Suprapubic skin (tissue), 4 donors: Measurements from ENCODE around the gene KCNJ8. TPM values are rescaled to one million over a fixed set of nuclear protein-coding genes. Genes with fewer than 3 reads are reported as not detected.
"Not testable (repeated sequence)": the region's sequence is repeated elsewhere in the genome, so short reads cannot be mapped to it uniquely, and the experiment has no call there.

Experiments
- DNase-seq, 2 donors: peaks; one replicate each; pipeline ENCODE4 v3.0.0-alpha.2; 2019; ENCODE audit warnings: low spot score in 2 of 2
- H3K27ac ChIP-seq: fragments of 200-600 bp; sonication (generic); one replicate; pipeline ENCODE4 v1.5.1; 2019
- H3K27me3 ChIP-seq: fragments of 200-600 bp; sonication (generic); one replicate; pipeline ENCODE4 v1.5.1; 2019
- H3K36me3 ChIP-seq: fragments of 200-600 bp; sonication (generic); one replicate; pipeline ENCODE4 v1.5.1; 2019
- H3K4me1 ChIP-seq: fragments of 200-600 bp; sonication (generic); one replicate; pipeline ENCODE4 v1.5.1; 2019
- H3K4me3 ChIP-seq: fragments of 200-600 bp; sonication (generic); one replicate; pipeline ENCODE4 v1.5.1; 2019; ENCODE audit warnings: mild to moderate bottlenecking
- H3K9me3 ChIP-seq: fragments of 200-600 bp; sonication (generic); one replicate; pipeline ENCODE4 v1.5.1; 2019
- EP300 ChIP-seq: sonication (generic); formaldehyde crosslinking; IDR thresholded peaks from one replicate; pipeline ENCODE4 v1.6.1; 2017; ENCODE audit warnings: antibody characterized with exemption
- POLR2A ChIP-seq, 2 donors: fragments of 450-650 bp; IDR thresholded peaks; one replicate each; pipeline ENCODE4 v1.6.1; 2017; ENCODE audit warnings: antibody characterized with exemption in 2 of 2, mild to moderate bottlenecking in 2 of 2, moderate library complexity in 2 of 2
- POLR2AphosphoS5 ChIP-seq, 3 donors: sonication (generic); formaldehyde crosslinking; IDR thresholded peaks; one replicate each; pipeline ENCODE4 v1.6.1; 2017; ENCODE audit warnings: antibody characterized with exemption in 3 of 3
- WGBS: methylation state at CpG from one replicate; pipeline ENCODE4 v1.1.5; 2018; 5-methylcytosine and 5-hydroxymethylcytosine counted together
- total RNA-seq, 4 donors: library from RNA; depleted of rRNA; stranded (reverse); fragments of >200 nt; gene quantifications; one replicate each; pipeline ENCODE4 v1.1.0, GENCODE V29; 2016
- TF ChIP-seq, protein P1 (sequence below), 2 donors: fragments of 200-600 bp in 1 of 2; fragments of 450-650 bp in 1 of 2; sonication (generic) in 1 of 2; IDR thresholded peaks; one replicate each; pipeline ENCODE4 v1.5.1; 2016 to 2019; ENCODE audit warnings: antibody characterized with exemption in 2 of 2, mild to moderate bottlenecking in 1 of 2, moderate library complexity in 1 of 2

KCNJ8 gene
- total RNA-seq, 4 donors from 2014 or later, result 1.4 to 7.8 (median 4.0) TPM

DNA sequence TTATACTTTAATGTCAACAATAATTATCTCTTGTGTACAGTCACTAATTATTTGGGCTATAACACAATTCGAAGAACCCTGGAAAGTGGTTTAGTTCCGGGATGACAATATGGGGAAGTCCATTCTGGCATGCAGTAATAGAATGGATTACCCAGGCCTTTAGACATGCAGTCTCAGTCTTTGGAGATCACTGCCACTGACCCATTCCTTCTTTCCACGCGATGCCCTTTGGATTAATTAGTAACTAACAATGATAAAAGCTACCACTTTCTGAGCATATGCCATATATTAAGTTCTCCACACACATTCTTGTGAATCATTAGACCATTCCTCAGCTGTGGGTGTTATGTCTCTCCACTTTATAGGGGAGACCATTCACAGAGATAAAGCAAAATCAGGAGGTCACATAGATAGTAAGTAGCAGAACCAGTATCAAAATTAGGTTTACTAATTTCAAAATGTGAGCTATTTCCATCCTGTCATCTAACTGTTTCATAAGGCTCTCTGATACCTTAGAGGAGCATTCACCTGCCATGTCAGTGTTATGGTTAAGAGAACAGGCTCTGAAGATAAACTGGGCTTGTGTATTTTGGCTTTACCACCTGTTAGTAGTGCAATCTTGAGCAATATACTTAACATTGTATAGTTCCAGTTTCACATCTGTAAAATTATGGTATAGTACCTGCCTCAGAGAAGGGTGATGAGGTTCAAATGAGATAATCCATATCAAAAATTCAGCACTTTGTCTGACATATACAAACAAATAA lies 27.2 kb upstream of the KCNJ8 start:
- no peak overlapping the region for H3K27ac ChIP-seq
- H3K4me3 ChIP-seq, result no peak overlapping the region
- no peaks in the 10 kb centered on the region for H3K9me3 ChIP-seq
- no peaks in the 10 kb centered on the region for H3K36me3 ChIP-seq
- H3K4me1 ChIP-seq, result no peaks in the 10 kb centered on the region
- 81% methylated on average over 4 of the region's 4 CpGs for WGBS
- TF ChIP-seq POLR2AphosphoS5 (IDR thresholded peaks at IDR 0.05), result no peak
- no peak for TF ChIP-seq POLR2A (IDR thresholded peaks at IDR 0.05)
- TF ChIP-seq, protein P1, sequence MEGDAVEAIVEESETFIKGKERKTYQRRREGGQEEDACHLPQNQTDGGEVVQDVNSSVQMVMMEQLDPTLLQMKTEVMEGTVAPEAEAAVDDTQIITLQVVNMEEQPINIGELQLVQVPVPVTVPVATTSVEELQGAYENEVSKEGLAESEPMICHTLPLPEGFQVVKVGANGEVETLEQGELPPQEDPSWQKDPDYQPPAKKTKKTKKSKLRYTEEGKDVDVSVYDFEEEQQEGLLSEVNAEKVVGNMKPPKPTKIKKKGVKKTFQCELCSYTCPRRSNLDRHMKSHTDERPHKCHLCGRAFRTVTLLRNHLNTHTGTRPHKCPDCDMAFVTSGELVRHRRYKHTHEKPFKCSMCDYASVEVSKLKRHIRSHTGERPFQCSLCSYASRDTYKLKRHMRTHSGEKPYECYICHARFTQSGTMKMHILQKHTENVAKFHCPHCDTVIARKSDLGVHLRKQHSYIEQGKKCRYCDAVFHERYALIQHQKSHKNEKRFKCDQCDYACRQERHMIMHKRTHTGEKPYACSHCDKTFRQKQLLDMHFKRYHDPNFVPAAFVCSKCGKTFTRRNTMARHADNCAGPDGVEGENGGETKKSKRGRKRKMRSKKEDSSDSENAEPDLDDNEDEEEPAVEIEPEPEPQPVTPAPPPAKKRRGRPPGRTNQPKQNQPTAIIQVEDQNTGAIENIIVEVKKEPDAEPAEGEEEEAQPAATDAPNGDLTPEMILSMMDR (IDR thresholded peaks at IDR 0.05), result no peak
- TF ChIP-seq EP300, result no peak
- no peaks in the 10 kb centered on the region for H3K27me3 ChIP-seq
- DNase-seq, result no peak

DNA sequence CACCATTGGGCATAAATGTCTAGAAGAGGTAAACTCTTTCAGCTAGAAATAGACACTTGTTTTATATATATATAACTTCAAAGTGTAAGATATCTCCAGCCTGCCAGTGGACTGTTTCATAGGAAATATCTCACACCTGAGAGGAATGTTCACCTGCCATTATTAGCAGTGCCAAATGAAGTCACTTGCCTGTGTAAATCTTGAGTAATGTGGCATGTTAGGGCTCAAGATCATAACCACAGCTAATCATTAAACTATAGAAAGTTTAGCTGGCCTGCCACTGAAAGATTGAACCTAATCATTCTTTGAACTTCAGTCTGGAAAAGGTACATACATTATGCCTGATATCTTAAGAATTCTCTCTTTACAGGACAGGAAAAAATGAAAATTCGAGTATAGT lies 25.5 kb upstream of the KCNJ8 start:
- no peak overlapping the region for H3K4me3 ChIP-seq
- TF ChIP-seq EP300, result no peak
- DNase-seq, result no peak
- H3K9me3 ChIP-seq, result no peaks in the 10 kb centered on the region
- no peaks in the 10 kb centered on the region for H3K36me3 ChIP-seq
- 70% methylated on average over 1 of the region's 1 CpG for WGBS
- no peaks in the 10 kb centered on the region for H3K27me3 ChIP-seq
- no peak overlapping the region for H3K27ac ChIP-seq
- no peaks in the 10 kb centered on the region for H3K4me1 ChIP-seq

DNA sequence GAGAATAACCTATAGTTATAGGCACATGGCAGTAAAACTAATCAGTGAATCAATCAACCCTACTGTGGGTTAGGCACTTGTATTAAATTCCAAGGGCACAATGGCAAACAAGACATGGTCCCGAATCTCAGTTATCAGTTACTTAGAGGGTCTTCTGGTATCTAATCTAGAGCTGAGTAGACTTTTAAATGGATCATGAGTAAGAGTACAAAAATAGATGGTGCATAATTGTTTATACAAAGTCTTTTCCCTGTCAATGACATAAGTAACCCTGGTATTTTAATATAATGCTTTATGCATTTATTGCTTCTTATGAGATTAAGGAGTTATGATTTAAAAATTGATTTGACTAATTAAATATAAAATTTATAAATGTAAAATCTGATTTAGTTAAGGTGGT lies 23.0 kb upstream of the KCNJ8 start:
- Histone ChIP-seq H3K36me3 (no peaks in the 10 kb centered on the region), H3K4me1 (no peaks in the 10 kb centered on the region), H3K27ac (no peak overlapping the region), H3K4me3 (no peak overlapping the region), H3K9me3 (no peaks in the 10 kb centered on the region), H3K27me3 (no peaks in the 10 kb centered on the region)
- no peak for TF ChIP-seq POLR2A (IDR thresholded peaks at IDR 0.05)
- no peak for TF ChIP-seq POLR2AphosphoS5 (IDR thresholded peaks at IDR 0.05)
- TF ChIP-seq, protein P1 (IDR thresholded peaks at IDR 0.05), result no peak
- TF ChIP-seq EP300, result no peak
- WGBS, result 88% methylated on average over 1 of the region's 1 CpG
- DNase-seq, result no peak

DNA sequence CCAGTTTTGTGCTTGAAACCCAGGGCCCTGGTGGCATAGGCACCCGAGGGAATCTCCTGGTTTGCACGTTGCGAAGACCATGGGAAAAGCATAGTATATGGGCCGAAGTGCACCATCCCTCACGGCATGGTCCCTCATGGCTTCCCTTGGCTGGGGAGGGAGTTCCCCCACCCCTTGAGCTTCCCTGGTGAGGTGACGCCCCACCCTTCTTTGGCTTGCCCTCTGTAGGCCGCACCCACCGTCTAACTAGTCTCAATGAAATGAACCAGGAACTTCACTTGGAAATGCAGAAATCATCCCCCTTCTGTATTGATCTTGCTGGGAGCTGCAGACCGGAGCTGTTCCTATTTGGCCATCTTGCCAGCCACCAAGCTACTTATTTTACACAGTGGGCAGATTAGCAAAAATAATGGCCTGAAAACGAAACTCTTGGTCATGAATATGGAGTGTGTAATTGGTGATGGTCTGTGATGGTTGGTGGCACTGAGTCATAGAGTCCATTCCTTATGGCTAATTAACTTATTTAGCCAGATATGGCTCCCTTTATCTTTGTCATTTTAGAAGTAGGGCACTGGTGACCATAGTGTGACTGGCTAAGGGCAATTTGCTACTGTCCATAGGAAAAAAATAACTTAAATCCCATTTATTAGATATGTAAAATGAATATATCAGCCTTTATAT lies 21.3 kb upstream of the KCNJ8 start:
- TF ChIP-seq POLR2AphosphoS5 (IDR thresholded peaks at IDR 0.05), result no peak
- no peak for TF ChIP-seq POLR2A (IDR thresholded peaks at IDR 0.05)
- TF ChIP-seq, protein P1 (IDR thresholded peaks at IDR 0.05), result no peak
- no peak for TF ChIP-seq EP300
- no peaks in the 10 kb centered on the region for H3K9me3 ChIP-seq
- WGBS, result 90% methylated on average over 10 of the region's 10 CpGs
- H3K27ac ChIP-seq, result no peak overlapping the region
- no peaks in the 10 kb centered on the region for H3K4me1 ChIP-seq
- no peak overlapping the region for H3K4me3 ChIP-seq
- no peaks in the 10 kb centered on the region for H3K36me3 ChIP-seq
- no peak for DNase-seq
- no peaks in the 10 kb centered on the region for H3K27me3 ChIP-seq

DNA sequence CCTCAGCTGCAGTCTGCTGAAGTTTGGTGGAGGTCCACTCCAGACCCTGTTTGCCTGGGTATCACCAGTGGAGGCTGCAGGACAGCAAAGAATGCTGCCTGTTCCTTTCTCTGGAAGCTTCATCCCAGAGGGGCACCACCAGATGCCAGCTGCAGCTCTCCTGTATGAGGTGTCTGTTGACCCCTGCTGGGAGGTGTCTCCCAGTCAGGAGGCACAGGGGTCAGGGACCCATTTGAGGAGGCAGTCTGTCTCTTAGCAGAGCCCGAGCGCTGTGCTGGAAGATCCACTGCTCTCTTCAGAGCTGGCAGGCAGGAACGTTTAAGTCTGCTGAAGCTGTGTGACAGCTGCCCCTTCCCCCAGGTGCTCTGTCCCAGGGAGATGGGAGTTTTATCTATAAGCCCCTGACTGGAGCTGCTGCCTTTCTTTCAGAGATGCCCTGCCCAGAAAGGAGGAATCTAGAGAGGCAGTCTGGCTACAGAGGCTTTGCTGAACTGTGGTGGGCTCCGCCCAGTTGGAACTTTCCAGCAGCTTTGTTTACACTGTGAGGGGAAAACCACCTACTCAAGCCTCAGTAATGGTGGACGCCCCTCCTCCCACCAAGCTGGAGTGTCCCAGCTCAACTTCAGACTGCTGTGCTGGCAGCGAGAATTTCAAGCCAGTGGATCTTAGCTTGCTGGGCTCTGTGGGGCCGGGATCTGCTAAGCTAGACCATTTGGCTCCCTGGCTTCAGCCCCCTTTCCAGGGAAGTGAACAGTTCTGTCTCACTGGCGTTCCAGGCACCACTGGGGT lies 20.5 kb upstream of the KCNJ8 start:
- H3K27me3 ChIP-seq, H3K4me3 ChIP-seq, H3K9me3 ChIP-seq, H3K4me1 ChIP-seq, H3K36me3 ChIP-seq, DNase-seq, H3K27ac ChIP-seq: not testable (repeated sequence)
- 60% methylated on average over 4 of the region's 8 CpGs for WGBS

DNA sequence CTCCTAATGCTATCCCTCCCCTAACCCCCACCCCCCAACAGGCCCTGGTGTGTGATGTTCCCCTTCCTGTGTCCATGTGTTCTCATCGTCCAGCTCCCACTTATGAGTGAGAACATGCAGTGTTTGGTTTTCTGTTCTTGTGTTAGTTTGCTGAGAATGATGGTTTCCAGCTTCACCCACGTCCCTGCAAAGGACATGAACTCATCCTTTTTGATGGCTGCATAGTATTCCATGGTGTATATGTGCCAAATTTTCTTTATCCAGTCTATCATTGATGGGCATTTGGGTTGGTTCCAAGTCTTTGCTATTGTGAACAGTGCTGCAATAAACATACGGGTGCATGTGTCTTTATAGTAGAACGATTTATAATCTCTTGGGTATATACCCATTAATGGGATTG lies 15.2 kb upstream of the KCNJ8 start:
- H3K9me3 ChIP-seq, H3K36me3 ChIP-seq, H3K27ac ChIP-seq, DNase-seq, H3K27me3 ChIP-seq, H3K4me1 ChIP-seq, H3K4me3 ChIP-seq: not testable (repeated sequence)
- 83% methylated on average over 4 of the region's 4 CpGs for WGBS
